Measurements from ENCODE around the gene SLC25A42. TPM values are rescaled to one million over a fixed set of nuclear protein-coding genes. Genes with fewer than 3 reads are reported as not detected.

SLC25A42 gene
- total RNA-seq, 4 donors from 2014 or later: 2.9 to 25.7 (median 5.9) TPM

DNA sequence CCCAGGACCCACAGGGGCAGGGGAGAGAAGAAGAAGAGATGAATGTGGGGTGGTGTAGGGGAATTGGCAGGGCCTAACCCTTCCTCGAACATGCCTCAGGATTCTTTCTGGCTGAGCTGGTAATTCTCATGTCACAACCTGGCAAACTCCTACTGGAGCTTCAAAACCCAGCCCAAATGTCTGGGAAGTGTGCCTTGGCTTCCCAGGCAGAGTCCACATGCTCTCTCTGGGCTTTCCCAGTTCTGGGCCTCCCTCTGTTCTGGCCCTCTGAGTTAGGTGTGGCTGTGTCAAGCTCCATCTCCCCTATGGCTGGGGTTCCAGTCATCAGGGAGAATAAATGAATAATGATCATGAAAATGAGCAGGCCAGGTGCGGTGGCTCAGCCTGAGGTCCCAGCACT is 85.6 kb downstream of the SLC25A42 start:
- Histone ChIP-seq H3K4me1 (no peaks in the 10 kb centered on the region), H3K36me3 (no peaks in the 10 kb centered on the region), H3K27me3 (no peaks in the 10 kb centered on the region), H3K4me3 (no peak overlapping the region), H3K9me3 (no peaks in the 10 kb centered on the region), H3K27ac (no peak overlapping the region)
- DNase-seq: no peak
- no peak for TF ChIP-seq POLR2A (IDR thresholded peaks at IDR 0.05)
- TF ChIP-seq, protein P1, sequence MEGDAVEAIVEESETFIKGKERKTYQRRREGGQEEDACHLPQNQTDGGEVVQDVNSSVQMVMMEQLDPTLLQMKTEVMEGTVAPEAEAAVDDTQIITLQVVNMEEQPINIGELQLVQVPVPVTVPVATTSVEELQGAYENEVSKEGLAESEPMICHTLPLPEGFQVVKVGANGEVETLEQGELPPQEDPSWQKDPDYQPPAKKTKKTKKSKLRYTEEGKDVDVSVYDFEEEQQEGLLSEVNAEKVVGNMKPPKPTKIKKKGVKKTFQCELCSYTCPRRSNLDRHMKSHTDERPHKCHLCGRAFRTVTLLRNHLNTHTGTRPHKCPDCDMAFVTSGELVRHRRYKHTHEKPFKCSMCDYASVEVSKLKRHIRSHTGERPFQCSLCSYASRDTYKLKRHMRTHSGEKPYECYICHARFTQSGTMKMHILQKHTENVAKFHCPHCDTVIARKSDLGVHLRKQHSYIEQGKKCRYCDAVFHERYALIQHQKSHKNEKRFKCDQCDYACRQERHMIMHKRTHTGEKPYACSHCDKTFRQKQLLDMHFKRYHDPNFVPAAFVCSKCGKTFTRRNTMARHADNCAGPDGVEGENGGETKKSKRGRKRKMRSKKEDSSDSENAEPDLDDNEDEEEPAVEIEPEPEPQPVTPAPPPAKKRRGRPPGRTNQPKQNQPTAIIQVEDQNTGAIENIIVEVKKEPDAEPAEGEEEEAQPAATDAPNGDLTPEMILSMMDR (IDR thresholded peaks at IDR 0.05): no peak
- intact Hi-C loops (cut with DNase I; ENCODE audit: low total_unique reads): no loop called here

DNA sequence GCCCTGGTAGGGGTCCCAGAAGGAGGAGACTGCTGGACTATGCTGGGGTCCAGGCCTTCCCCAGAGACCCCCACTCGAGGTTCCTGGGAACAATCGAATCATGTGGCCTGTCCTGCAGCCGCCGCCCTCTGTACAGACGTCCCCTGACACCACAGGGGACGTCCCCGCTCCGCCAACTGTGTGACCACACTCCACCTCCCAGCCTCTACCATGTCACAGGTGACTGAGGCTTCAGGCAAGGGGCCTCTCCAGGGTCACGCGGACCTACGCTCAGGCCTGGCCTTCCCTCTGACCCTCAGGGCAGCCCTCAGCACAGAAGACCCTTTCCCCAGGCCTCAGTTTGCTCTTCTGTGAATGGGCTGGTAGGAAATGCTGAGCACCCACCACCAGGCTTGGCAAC is 87.6 kb downstream of the SLC25A42 start:
- intact Hi-C loops (cut with DNase I; ENCODE audit: low total_unique reads): no loop called here
- Histone ChIP-seq H3K27ac (no peak overlapping the region), H3K9me3 (no peaks in the 10 kb centered on the region), H3K4me1 (no peaks in the 10 kb centered on the region), H3K4me3 (no peak overlapping the region), H3K27me3 (no peaks in the 10 kb centered on the region), H3K36me3 (no peaks in the 10 kb centered on the region)
- DNase-seq: no peak
- TF ChIP-seq, protein P1 (IDR thresholded peaks at IDR 0.05): no peak
- TF ChIP-seq POLR2A (IDR thresholded peaks at IDR 0.05): no peak

DNA sequence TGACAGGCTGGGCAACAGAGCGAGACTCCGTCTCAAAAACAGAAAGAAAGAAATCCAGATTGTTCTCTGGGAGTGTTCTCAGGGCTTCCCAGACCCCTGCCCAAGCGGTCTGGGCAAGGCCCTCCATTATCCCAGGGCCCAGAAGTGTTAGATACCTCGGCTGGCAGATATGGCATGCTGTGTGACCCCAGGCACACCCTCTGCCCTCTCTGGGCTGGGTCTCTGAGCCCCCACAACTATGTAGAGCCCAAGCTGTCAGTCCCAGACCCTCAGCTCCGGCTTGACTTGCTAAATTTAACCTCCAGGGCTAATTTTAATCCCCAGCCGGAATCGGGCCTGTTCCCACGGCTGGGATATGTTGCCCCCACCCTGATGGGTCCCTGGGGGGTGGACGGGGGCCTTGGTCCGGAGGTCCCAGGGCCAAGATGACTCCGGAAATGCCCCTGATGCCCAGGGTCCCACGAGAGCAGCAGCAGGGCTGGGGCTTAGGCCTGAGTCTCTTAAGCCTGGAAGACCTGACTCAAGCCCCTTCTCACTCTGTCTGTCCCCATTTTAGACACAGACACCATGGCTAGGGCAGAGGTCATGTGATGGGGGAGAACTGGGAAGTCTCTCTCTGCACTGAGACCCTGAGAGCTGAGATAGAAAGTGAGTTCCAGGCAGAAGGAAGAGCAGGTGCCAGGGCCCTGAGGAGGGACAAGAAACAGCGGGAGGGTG is 89.0 kb downstream of the SLC25A42 start:
- no peak for TF ChIP-seq POLR2A (IDR thresholded peaks at IDR 0.05)
- TF ChIP-seq, protein P1 (IDR thresholded peaks at IDR 0.05): no peak
- Histone ChIP-seq H3K4me1 (no peaks in the 10 kb centered on the region), H3K4me3 (no peak overlapping the region), H3K27me3 (no peaks in the 10 kb centered on the region), H3K27ac (no peak overlapping the region), H3K9me3 (no peaks in the 10 kb centered on the region), H3K36me3 (no peaks in the 10 kb centered on the region)
- intact Hi-C loops (cut with DNase I; ENCODE audit: low total_unique reads): no loop called here
- DNase-seq: no peak

DNA sequence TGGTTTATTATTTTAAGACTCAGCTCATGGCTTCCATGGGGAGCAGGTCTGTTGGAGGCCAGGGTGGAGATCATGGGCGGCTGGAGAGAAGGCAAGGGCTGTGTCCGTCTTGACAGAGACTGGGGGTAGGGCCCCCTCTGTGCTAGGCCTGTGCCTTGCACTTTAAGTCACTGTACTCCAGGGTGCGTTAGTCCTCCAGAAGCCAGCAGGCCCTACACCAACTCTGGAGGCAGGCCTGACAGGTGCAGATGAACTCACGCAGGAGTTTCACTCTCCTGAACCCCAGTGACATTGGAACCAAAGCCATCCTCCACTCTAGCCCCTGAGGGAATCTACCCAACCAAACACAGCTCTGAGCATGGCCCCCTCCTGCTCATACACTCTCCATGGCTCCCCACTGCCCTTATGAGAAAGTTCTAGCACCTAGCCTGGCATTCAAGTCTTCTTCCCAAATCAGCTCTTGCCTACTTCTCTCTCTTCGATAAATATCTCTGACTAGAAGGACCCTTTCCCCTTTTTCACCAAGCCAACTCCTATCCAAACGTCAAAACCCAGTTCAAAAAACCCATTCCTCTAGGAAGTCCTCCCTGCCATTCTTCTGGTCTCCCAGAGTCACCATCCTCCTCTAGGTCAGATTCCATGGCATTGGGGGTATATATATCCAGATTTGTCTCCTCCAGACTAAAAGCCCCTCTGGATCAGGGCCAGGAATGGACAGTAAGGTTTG is 91.1 kb downstream of the SLC25A42 start:
- no peaks in the 10 kb centered on the region for H3K36me3 ChIP-seq
- TF ChIP-seq POLR2A (IDR thresholded peaks at IDR 0.05): no peak
- TF ChIP-seq, protein P1 (IDR thresholded peaks at IDR 0.05): no peak
- intact Hi-C loops (cut with DNase I; ENCODE audit: low total_unique reads): no loop called here
- no peak overlapping the region for H3K27ac ChIP-seq
- H3K4me3 ChIP-seq: no peak overlapping the region
- H3K27me3 ChIP-seq: no peaks in the 10 kb centered on the region
- no peaks in the 10 kb centered on the region for H3K4me1 ChIP-seq
- DNase-seq: no peak
- H3K9me3 ChIP-seq: no peaks in the 10 kb centered on the region

DNA sequence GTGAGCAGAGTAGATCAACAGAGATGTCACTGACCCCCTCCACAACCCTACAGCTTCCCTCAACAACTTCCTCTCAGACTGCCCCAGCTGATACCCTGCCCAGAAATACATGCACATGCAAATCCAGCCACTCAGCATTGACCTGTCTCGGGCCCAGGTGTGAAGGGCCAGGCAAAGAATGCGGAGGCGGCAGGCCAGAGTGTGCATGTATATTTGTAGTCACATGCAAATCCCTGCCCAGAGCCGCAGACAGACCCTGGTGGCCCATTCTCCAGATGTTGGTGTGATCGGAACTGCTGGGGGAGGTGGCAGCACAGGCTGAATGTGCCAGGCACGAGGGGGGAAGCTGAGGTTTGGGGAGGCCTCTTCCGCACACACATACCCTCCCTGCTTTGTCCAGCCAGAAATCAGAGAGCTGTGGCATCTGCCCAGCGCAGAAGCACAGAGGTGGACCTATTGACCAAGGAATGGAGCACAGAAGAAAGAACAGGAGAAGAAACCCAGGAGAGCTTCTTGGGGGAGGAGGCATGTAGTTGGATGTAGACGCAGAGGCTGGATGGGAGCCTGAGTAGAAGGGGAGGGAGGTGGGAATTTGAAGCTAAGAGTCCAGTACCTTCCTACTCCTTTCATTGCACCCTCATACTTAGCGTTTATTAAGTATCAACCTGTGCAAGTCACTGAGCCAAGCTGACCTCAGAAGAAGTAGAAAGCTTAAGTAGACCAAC is 91.9 kb downstream of the SLC25A42 start:
- DNase-seq: no peak
- intact Hi-C loops (cut with DNase I; ENCODE audit: low total_unique reads): no loop called here
- TF ChIP-seq POLR2A (IDR thresholded peaks at IDR 0.05): no peak
- TF ChIP-seq, protein P1 (IDR thresholded peaks at IDR 0.05): no peak
- H3K4me1 ChIP-seq: no peaks in the 10 kb centered on the region
- H3K9me3 ChIP-seq: no peaks in the 10 kb centered on the region
- H3K4me3 ChIP-seq: no peak overlapping the region
- no peaks in the 10 kb centered on the region for H3K27me3 ChIP-seq
- H3K27ac ChIP-seq: no peak overlapping the region
- H3K36me3 ChIP-seq: no peaks in the 10 kb centered on the region

Measured in uterus (tissue), 4 donors.